DND-41 (cell line): Measurements from ENCODE around the gene PIK3R4.

Experiments used
- CTCF ChIP-seq: IDR thresholded peaks from 2 replicates; pipeline ENCODE4 v1.5.1; 2012; ENCODE audit warnings: borderline replicate concordance, low read length, moderate library complexity, mild to moderate bottlenecking; ENCODE audit not compliant: poor library complexity, severe bottlenecking; ENCODE audit errors: extremely low read depth
- EZH2 ChIP-seq: IDR thresholded peaks from 3 replicates; pipeline ENCODE4 v1.6.1; 2012; ENCODE audit warnings: borderline replicate concordance, low read depth, mild to moderate bottlenecking, moderate library complexity, low read length, inconsistent platforms; ENCODE audit not compliant: severe bottlenecking

GRCh38 chr3:130662501-130662996 lies 84.1 kb downstream of the PIK3R4 start:
- no peak for TF ChIP-seq CTCF
- no peak for TF ChIP-seq EZH2
